AG10803 (cell line): Measurements from ENCODE around the gene GRIN2C.

ENCODE experiments used
- DNase-seq: peaks from one replicate; pipeline ENCODE4 v3.0.0; 2010; ENCODE audit warnings: low read depth
- H3K4me3 ChIP-seq: 2 replicates; pipeline ENCODE4 v1.5.1; 2011; ENCODE audit warnings: mild to moderate bottlenecking, low read length, control low read depth
- TF ChIP-seq, protein P1 (sequence below): conservative IDR thresholded peaks from 2 replicates; pipeline ENCODE4 v1.5.1; 2011; ENCODE audit warnings: mild to moderate bottlenecking, low read length, control low read depth, inconsistent platforms

The GRIN2C gene

GRCh38 chr17:74901353-74902135 is 41.9 kb upstream of the GRIN2C start:
- no peak overlapping the region for H3K4me3 ChIP-seq
- DNase-seq, result no peak
- TF ChIP-seq, protein P1, sequence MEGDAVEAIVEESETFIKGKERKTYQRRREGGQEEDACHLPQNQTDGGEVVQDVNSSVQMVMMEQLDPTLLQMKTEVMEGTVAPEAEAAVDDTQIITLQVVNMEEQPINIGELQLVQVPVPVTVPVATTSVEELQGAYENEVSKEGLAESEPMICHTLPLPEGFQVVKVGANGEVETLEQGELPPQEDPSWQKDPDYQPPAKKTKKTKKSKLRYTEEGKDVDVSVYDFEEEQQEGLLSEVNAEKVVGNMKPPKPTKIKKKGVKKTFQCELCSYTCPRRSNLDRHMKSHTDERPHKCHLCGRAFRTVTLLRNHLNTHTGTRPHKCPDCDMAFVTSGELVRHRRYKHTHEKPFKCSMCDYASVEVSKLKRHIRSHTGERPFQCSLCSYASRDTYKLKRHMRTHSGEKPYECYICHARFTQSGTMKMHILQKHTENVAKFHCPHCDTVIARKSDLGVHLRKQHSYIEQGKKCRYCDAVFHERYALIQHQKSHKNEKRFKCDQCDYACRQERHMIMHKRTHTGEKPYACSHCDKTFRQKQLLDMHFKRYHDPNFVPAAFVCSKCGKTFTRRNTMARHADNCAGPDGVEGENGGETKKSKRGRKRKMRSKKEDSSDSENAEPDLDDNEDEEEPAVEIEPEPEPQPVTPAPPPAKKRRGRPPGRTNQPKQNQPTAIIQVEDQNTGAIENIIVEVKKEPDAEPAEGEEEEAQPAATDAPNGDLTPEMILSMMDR, result no peak

DNA sequence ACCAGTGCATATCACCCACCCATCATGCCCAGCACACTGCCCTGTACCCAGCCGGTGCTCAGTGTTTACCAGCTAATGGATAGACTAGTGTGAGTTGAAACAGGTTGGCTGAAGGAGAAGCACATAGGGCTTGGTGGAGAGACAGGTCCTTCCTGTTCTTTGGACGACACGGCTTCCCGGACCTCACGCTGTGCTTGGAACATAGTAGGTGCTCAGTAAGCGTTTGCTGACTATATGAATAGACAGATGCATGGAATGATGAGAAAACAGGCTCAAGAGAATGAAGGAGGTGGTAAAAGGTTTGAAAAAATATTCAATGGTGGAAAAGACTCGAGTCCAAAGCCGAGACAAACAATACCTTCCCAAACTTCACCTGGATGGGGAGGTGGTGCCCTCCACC is 40.5 kb upstream of the GRIN2C start:
- no peak for DNase-seq
- TF ChIP-seq, protein P1, result no peak

DNA sequence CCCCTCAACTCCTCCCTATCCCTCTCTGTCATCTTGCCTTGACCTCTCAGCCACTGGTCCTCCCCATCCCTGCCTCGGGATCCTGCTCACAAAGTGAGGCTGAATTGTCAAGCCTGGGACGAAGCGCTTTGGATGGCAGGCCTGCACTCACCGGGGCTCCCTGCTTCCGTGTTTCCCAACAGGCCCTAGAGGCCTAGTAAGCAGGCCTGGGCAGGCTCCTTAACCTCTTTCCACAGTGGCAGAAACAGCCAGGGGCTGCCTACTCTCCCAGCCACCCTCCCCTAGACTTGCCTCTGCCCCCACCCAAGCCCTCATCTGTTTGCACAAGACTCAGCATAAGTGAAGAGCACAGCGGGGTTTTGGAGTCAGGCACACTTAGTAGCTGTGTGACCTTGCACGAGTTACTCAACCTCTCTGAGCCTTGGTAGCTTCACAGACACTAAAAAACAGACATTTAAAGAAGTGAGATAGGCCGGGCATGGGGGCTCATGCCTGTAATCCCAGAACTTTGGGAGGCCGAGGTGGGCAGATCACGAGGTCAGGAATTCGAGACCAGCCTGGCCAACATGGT is 38.8 kb upstream of the GRIN2C start:
- H3K4me3 ChIP-seq, result no peak overlapping the region
- no peak for DNase-seq
- TF ChIP-seq, protein P1, result no peak

More for the DNA sequence above, 40.5 kb upstream of the GRIN2C start:
- H3K4me3 ChIP-seq, result no peak overlapping the region

DNA sequence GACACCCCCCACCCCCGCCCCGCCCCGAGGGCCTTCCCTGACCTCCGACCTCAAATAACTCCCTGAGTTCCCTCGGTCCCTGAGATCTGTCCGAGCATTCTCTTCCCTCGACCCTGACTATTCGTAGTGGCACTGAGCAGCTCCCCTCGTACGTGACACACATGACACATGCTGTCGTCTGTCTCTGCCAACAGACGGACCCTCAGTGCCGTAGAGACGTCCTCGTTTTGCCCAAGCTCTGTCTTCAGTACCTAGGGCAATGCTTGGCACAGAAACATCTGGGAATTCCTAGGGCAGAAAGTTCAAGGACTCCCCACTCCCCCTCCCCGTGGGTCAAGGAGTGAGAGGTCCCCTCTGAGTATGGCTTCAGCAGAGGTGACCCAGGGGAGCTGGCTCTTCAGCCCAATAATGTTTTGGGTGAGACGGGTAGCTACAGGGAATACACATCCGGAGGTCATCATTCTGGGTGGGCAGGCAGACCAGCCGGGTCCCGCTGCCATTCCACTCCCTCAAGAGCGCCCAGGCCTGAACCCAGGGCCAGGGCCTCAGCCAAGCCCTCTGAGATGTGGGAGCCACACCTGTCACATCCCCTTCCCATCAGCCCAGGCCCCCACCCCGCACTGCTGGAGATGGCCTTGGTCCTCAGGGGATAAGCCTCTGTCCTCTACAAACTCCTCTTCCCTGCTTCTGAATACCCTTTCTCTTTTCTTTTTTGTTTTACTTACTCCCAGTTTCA is 34.4 kb upstream of the GRIN2C start:
- no peak for DNase-seq
- TF ChIP-seq, protein P1, result no peak
- no peak overlapping the region for H3K4me3 ChIP-seq

GRCh38 chr17:74892974-74893911 is 33.6 kb upstream of the GRIN2C start, which contains the start of gene FADS6:
Gene FADS6, minus strand, starts transcription at chr17:74893633. Its CDS starts 38 bp downstream, at chr17:74893595.
- no peak within 1 kb of the TSS for H3K4me3 ChIP-seq

More at GRCh38 chr17:74892974-74893911, 33.6 kb upstream of the GRIN2C start, which contains the start of gene FADS6:
- TF ChIP-seq, protein P1, result no peak
- no peak for DNase-seq
